Measurements from ENCODE around the gene ARHGAP44. TPM values are rescaled to one million over a fixed set of nuclear protein-coding genes. Genes with fewer than 3 reads are reported as not detected.

ARHGAP44 gene
- total RNA-seq, 2 experiments from 2014 or later, result not detected

GRCh38 chr17:12963505-12963904 is 174.2 kb downstream of the ARHGAP44 start:
- DNase-seq (no peak), ATAC-seq (ENCODE audit: poor library complexity) (no peak)
- no peak overlapping the region for H3K4me3 ChIP-seq (ENCODE audit: low read length)
- Mint-ChIP-seq H3K36me3 (ENCODE audit: low read depth) (no peaks in the 10 kb centered on the region), H3K27me3 (peaks cover 7% of the 10 kb centered on the region), H3K4me3 (no peak overlapping the region), H3K9me3 (no peaks in the 10 kb centered on the region), H3K27ac (no peak overlapping the region), H3K4me1 (ENCODE audit: low read depth) (no peaks in the 10 kb centered on the region)
- no peak for TF ChIP-seq CTCF (IDR thresholded peaks at IDR 0.05)
- POLR2A ChIA-PET, result no interaction called here
- no peak overlapping the region for H3K27ac ChIP-seq (ENCODE audit: low read depth in 1 of 2, low read length in 2 of 2)
- CTCF ChIA-PET, result no interaction called here
- H3K27me3 ChIP-seq (ENCODE audit: control insufficient read depth in 1 of 2, insufficient read depth in 2 of 2, low read length in 2 of 2), result no peaks in the 10 kb centered on the region
- H3K36me3 ChIP-seq (ENCODE audit: insufficient read depth, low read length), result no peaks in the 10 kb centered on the region
- intact Hi-C loops (cut with DNase I, micrococcal nuclease), result no loop called here
- H3K4me1 ChIP-seq (ENCODE audit: insufficient read depth, low read length), result no peaks in the 10 kb centered on the region
- peaks cover 0 to 4% of the 10 kb centered on the region in 2 experiments for H3K9me3 ChIP-seq (ENCODE audit: control insufficient read depth in 1 of 2, insufficient read depth in 1 of 2, low read length in 2 of 2)

GRCh38 chr17:12964162-12964561 is 174.9 kb downstream of the ARHGAP44 start:
- Mint-ChIP-seq H3K27me3 (peaks cover 7% of the 10 kb centered on the region), H3K4me3 (no peak overlapping the region), H3K9me3 (no peaks in the 10 kb centered on the region), H3K36me3 (ENCODE audit: low read depth) (no peaks in the 10 kb centered on the region), H3K4me1 (ENCODE audit: low read depth) (no peaks in the 10 kb centered on the region), H3K27ac (no peak overlapping the region)
- Histone ChIP-seq H3K36me3 (ENCODE audit: insufficient read depth, low read length) (no peaks in the 10 kb centered on the region), H3K27ac (ENCODE audit: low read depth in 1 of 2, low read length in 2 of 2) (no peak overlapping the region), H3K4me1 (ENCODE audit: insufficient read depth, low read length) (no peaks in the 10 kb centered on the region), H3K4me3 (ENCODE audit: low read length) (no peak overlapping the region), H3K9me3 (ENCODE audit: control insufficient read depth in 1 of 2, insufficient read depth in 1 of 2, low read length in 2 of 2) (no peaks in the 10 kb centered on the region), H3K27me3 (ENCODE audit: control insufficient read depth in 1 of 2, insufficient read depth in 2 of 2, low read length in 2 of 2) (no peaks in the 10 kb centered on the region)
- ATAC-seq (ENCODE audit: poor library complexity) (no peak), DNase-seq (no peak)
- intact Hi-C loops (cut with DNase I, micrococcal nuclease), result no loop called here
- ChIA-PET POLR2A (no interaction called here), CTCF (no interaction called here)
- TF ChIP-seq CTCF (IDR thresholded peaks at IDR 0.05), result no peak

GRCh38 chr17:12964840-12965239 is 175.5 kb downstream of the ARHGAP44 start:
- H3K4me1 Mint-ChIP-seq (ENCODE audit: low read depth), result no peaks in the 10 kb centered on the region
- peaks cover 7% of the 10 kb centered on the region for H3K27me3 Mint-ChIP-seq
- Histone ChIP-seq H3K27ac (ENCODE audit: low read depth in 1 of 2, low read length in 2 of 2) (no peak overlapping the region), H3K36me3 (ENCODE audit: insufficient read depth, low read length) (no peaks in the 10 kb centered on the region), H3K4me1 (ENCODE audit: insufficient read depth, low read length) (no peaks in the 10 kb centered on the region), H3K27me3 (ENCODE audit: control insufficient read depth in 1 of 2, insufficient read depth in 2 of 2, low read length in 2 of 2) (no peaks in the 10 kb centered on the region), H3K4me3 (ENCODE audit: low read length) (no peak overlapping the region), H3K9me3 (ENCODE audit: control insufficient read depth in 1 of 2, insufficient read depth in 1 of 2, low read length in 2 of 2) (no peaks in the 10 kb centered on the region)
- POLR2A ChIA-PET, result no interaction called here
- H3K36me3 Mint-ChIP-seq (ENCODE audit: low read depth), result no peaks in the 10 kb centered on the region
- intact Hi-C loops (cut with DNase I, micrococcal nuclease), result no loop called here
- DNase-seq (no peak), ATAC-seq (ENCODE audit: poor library complexity) (no peak)
- H3K9me3 Mint-ChIP-seq, result no peaks in the 10 kb centered on the region
- no peak for TF ChIP-seq CTCF (IDR thresholded peaks at IDR 0.05)
- H3K4me3 Mint-ChIP-seq, result no peak overlapping the region
- CTCF ChIA-PET, result no interaction called here
- no peak overlapping the region for H3K27ac Mint-ChIP-seq

Data from CD4-positive, alpha-beta T cell (primary cell).